ENCODE data around the gene TMEM223. TPM values are rescaled to one million over a fixed set of nuclear protein-coding genes. Genes with fewer than 3 reads are reported as not detected.
"Not testable (repeated sequence)": the region's sequence is repeated elsewhere in the genome, so short reads cannot be mapped to it uniquely, and the experiment has no call there.

Gene TMEM223
- total RNA-seq, 1 experiment from 2014 or later = 22.2 TPM

GRCh38 chr11:62770778-62771143, 21.0 kb downstream of the TMEM223 start:
- Histone ChIP-seq H2AK5ac (ENCODE audit: insufficient read length, low read length) (no peak overlapping the region), H2BK15ac (ENCODE audit: low read depth, low read length) (no peak overlapping the region), H3K27ac (ENCODE audit: insufficient read length, low read depth, low read length) (peak overlapping the region; percentile 20), H3K4me1 (ENCODE audit: insufficient read depth, low read length) (no peaks in the 10 kb centered on the region), H3K27me3 (ENCODE audit: insufficient read depth, low read length) (no peaks in the 10 kb centered on the region), H3K4ac (ENCODE audit: low read depth, low read length) (no peak overlapping the region), H2BK20ac (ENCODE audit: low read depth, low read length, poor library complexity, severe bottlenecking) (no peak overlapping the region), H2AFZ (ENCODE audit: low read length) (no peak overlapping the region), H3K9ac (ENCODE audit: extremely low read depth, insufficient read length, low read length) (peak overlapping the region; percentile 60), H4K5ac (ENCODE audit: insufficient read length, low read depth, low read length) (no peak overlapping the region), H2BK5ac (ENCODE audit: insufficient read length, low read length) (no peak overlapping the region), H3K4me2 (ENCODE audit: insufficient read depth, insufficient read length, low read length) (peak overlapping the region; percentile 78), H3K18ac (ENCODE audit: insufficient read length, low read depth, low read length) (peak overlapping the region; percentile 37), H3T11ph (ENCODE audit: low read length) (no peak overlapping the region), H4K91ac (ENCODE audit: insufficient read length, low read depth, low read length) (no peak overlapping the region), H3K14ac (ENCODE audit: insufficient read depth, low read length) (peak overlapping the region; percentile 48; the same call in 1 of the 2 replicates), H4K20me1 (ENCODE audit: control insufficient read depth, insufficient read depth, insufficient read length) (no peaks in the 10 kb centered on the region), H3K79me1 (ENCODE audit: insufficient read depth, low read depth, low read length, poor library complexity, severe bottlenecking) (no peaks in the 10 kb centered on the region), H4K8ac (replicated peaks; ENCODE audit: insufficient read length, low read depth, low read length) (no peak overlapping the region), H3K23me2 (ENCODE audit: insufficient read length, low read depth, low read length, poor library complexity, severe bottlenecking) (peaks cover 3% of the 10 kb centered on the region), H2BK120ac (ENCODE audit: low read depth, low read length, poor library complexity, severe bottlenecking) (no peak overlapping the region), H3K56ac (ENCODE audit: insufficient read length, low read depth, low read length) (no peak overlapping the region), H2BK12ac (ENCODE audit: insufficient read length, low read depth, low read length) (no peak overlapping the region), H3K23ac (ENCODE audit: insufficient read length, low read depth, low read length) (no peak overlapping the region), H3K9me3 (ENCODE audit: control insufficient read depth, low read depth, low read length) (no peaks in the 10 kb centered on the region), H3K79me2 (ENCODE audit: insufficient read depth, low read length) (peaks cover 3% of the 10 kb centered on the region)
- H3K27ac Mint-ChIP-seq = peak overlapping the region; percentile 95 to 98 (median 95)
- peak overlapping the region; percentile 87 to 94 for H3K4me3 Mint-ChIP-seq
- no peak for TF ChIP-seq CTCF (conservative IDR thresholded peaks at IDR 0.05)
- peaks cover 16 to 19% of the 10 kb centered on the region in 2 experiments for H3K4me1 Mint-ChIP-seq
- H3K27me3 Mint-ChIP-seq (ENCODE audit: low read depth) = no peaks in the 10 kb centered on the region
- no CpG with 5 or more reads among the region's 18 CpGs for WGBS (ENCODE audit: extremely low coverage, insufficient read length, low lambda C conversion rate)
- no peaks in the 10 kb centered on the region; a peak in 1 of 5 replicates for H3K9me3 Mint-ChIP-seq
- DNase-seq = peak; percentile 78
- H3K36me3 Mint-ChIP-seq (ENCODE audit: insufficient read depth in 1 of 3, low read depth in 3 of 3) = peaks cover 18 to 37% (median 27%) of the 10 kb centered on the region in 3 experiments

GRCh38 chr11:62760867-62761227, 31.0 kb downstream of the TMEM223 start:
- not testable (repeated sequence) for H2BK120ac ChIP-seq (ENCODE audit: low read depth, low read length, poor library complexity, severe bottlenecking); H3K9ac ChIP-seq (ENCODE audit: extremely low read depth, insufficient read length, low read length); H4K91ac ChIP-seq (ENCODE audit: insufficient read length, low read depth, low read length); H3K9me3 Mint-ChIP-seq; H3K14ac ChIP-seq (ENCODE audit: insufficient read depth, low read length); H2BK12ac ChIP-seq (ENCODE audit: insufficient read length, low read depth, low read length); H3K4ac ChIP-seq (ENCODE audit: low read depth, low read length); H3K27me3 Mint-ChIP-seq (ENCODE audit: low read depth); H3K56ac ChIP-seq (ENCODE audit: insufficient read length, low read depth, low read length); H3K9me3 ChIP-seq (ENCODE audit: control insufficient read depth, low read depth, low read length); H2BK15ac ChIP-seq (ENCODE audit: low read depth, low read length); H2AFZ ChIP-seq (ENCODE audit: low read length); H3K4me1 ChIP-seq (ENCODE audit: insufficient read depth, low read length); H3K4me2 ChIP-seq (ENCODE audit: insufficient read depth, insufficient read length, low read length); H3K27me3 ChIP-seq (ENCODE audit: insufficient read depth, low read length); H3K23me2 ChIP-seq (ENCODE audit: insufficient read length, low read depth, low read length, poor library complexity, severe bottlenecking); H3K18ac ChIP-seq (ENCODE audit: insufficient read length, low read depth, low read length); H4K8ac ChIP-seq (replicated peaks; ENCODE audit: insufficient read length, low read depth, low read length); H2BK5ac ChIP-seq (ENCODE audit: insufficient read length, low read length); H2BK20ac ChIP-seq (ENCODE audit: low read depth, low read length, poor library complexity, severe bottlenecking); H4K5ac ChIP-seq (ENCODE audit: insufficient read length, low read depth, low read length); H3K23ac ChIP-seq (ENCODE audit: insufficient read length, low read depth, low read length); H2AK5ac ChIP-seq (ENCODE audit: insufficient read length, low read length); H4K20me1 ChIP-seq (ENCODE audit: control insufficient read depth, insufficient read depth, insufficient read length); H3K79me1 ChIP-seq (ENCODE audit: insufficient read depth, low read depth, low read length, poor library complexity, severe bottlenecking); H3K27ac ChIP-seq (ENCODE audit: insufficient read length, low read depth, low read length); H3T11ph ChIP-seq (ENCODE audit: low read length)
- WGBS (ENCODE audit: extremely low coverage, insufficient read length, low lambda C conversion rate) = no CpG with 5 or more reads among the region's 9 CpGs
- H3K79me2 ChIP-seq (ENCODE audit: insufficient read depth, low read length) = peaks cover 15% of the 10 kb centered on the region; the same call in 1 of the 2 replicates
- DNase-seq = peak; percentile 49
- peaks cover 17 to 23% (median 23%) of the 10 kb centered on the region in 3 experiments; a peak in 6 of 7 replicates for H3K36me3 Mint-ChIP-seq (ENCODE audit: insufficient read depth in 1 of 3, low read depth in 3 of 3)
- H3K4me3 Mint-ChIP-seq = peak overlapping the region; percentile 97 to 98
- H3K27ac Mint-ChIP-seq = peak overlapping the region in 2 of 3 experiments; percentile 6 to 53; a peak in 1 of 7 replicates
- peaks cover 28 to 40% of the 10 kb centered on the region in 2 experiments for H3K4me1 Mint-ChIP-seq

All from H9 (cell line).